Kidney epithelial cell (primary cell): ENCODE data around the gene HINFP. TPM values are rescaled to one million over a fixed set of nuclear protein-coding genes. Genes with fewer than 3 reads are reported as not detected.
A peak's percentile ranks its signal among the peaks of the same experiment; 100 is the strongest.

Source experiments
- DNase-seq: peaks from one replicate; pipeline ENCODE4 v3.0.0-alpha.2; 2010; ENCODE audit warnings: low read depth
- H3K27me3 ChIP-seq: 2 replicates; pipeline ENCODE4 v1.6.0; 2011; ENCODE audit warnings: low read length; ENCODE audit not compliant: control insufficient read depth, insufficient read depth
- H3K36me3 ChIP-seq: 2 replicates; pipeline ENCODE4 v1.5.1; 2011; ENCODE audit warnings: low read length; ENCODE audit not compliant: control insufficient read depth, insufficient read depth
- H3K4me3 ChIP-seq: 2 replicates; pipeline ENCODE4 v1.5.1; 2011; ENCODE audit warnings: low read depth, mild to moderate bottlenecking, control low read depth, low read length
- CTCF ChIP-seq: IDR thresholded peaks from 2 replicates; pipeline ENCODE4 v1.5.1; 2011; ENCODE audit warnings: mild to moderate bottlenecking, moderate library complexity, low read length, control low read depth, inconsistent platforms; ENCODE audit not compliant: insufficient read depth, poor library complexity, severe bottlenecking
- total RNA-seq: library from RNA; depleted of rRNA; stranded (reverse); fragments of >200 nt; gene quantifications from 2 replicates; pipeline ENCODE4 v1.2.3, GENCODE V29; 2015

Gene HINFP
- total RNA-seq, 1 donor from 2014 or later, result 28.8 TPM

GRCh38 chr11:119118946-119119345 lies 2.4 kb upstream of the HINFP start:
- Histone ChIP-seq H3K4me3 (no peak overlapping the region), H3K36me3 (no peaks in the 10 kb centered on the region), H3K27me3 (no peaks in the 10 kb centered on the region)
- TF ChIP-seq CTCF, result no peak
- DNase-seq, result no peak

- TF ChIP-seq CTCF, result no peak
- no peak for DNase-seq
- Histone ChIP-seq H3K4me3 (peak overlapping the region; percentile 47), H3K27me3 (no peaks in the 10 kb centered on the region), H3K36me3 (no peaks in the 10 kb centered on the region)
Measured at GRCh38 chr11:119120639-119121007, 757 bp upstream of the HINFP start.

- peak overlapping the region; percentile 78 for H3K4me3 ChIP-seq
- no peak for TF ChIP-seq CTCF
- no peak for DNase-seq
- H3K27me3 ChIP-seq, result no peaks in the 10 kb centered on the region
- H3K36me3 ChIP-seq, result no peaks in the 10 kb centered on the region
Measured at GRCh38 chr11:119121811-119122124, 388 bp downstream of the HINFP start.

GRCh38 chr11:119125821-119126220 lies 4.4 kb downstream of the HINFP start:
- H3K36me3 ChIP-seq, result no peaks in the 10 kb centered on the region
- no peak for DNase-seq
- TF ChIP-seq CTCF, result no peak
- H3K27me3 ChIP-seq, result no peaks in the 10 kb centered on the region
- H3K4me3 ChIP-seq, result no peak overlapping the region

GRCh38 chr11:119126675-119127268 lies 5.4 kb downstream of the HINFP start:
- Histone ChIP-seq H3K4me3 (no peak overlapping the region), H3K27me3 (no peaks in the 10 kb centered on the region), H3K36me3 (no peaks in the 10 kb centered on the region)
- TF ChIP-seq CTCF, result no peak
- DNase-seq, result no peak

GRCh38 chr11:119130662-119131061 lies 9.3 kb downstream of the HINFP start:
- H3K36me3 ChIP-seq, result peaks cover 1% of the 10 kb centered on the region
- TF ChIP-seq CTCF, result no peak

More at GRCh38 chr11:119130662-119131061, 9.3 kb downstream of the HINFP start:
- Histone ChIP-seq H3K27me3 (no peaks in the 10 kb centered on the region), H3K4me3 (no peak overlapping the region)
- DNase-seq, result no peak
